NB4 (cell line): ENCODE results near the gene CD70.
"Not testable (repeated sequence)": the region's sequence is repeated elsewhere in the genome, so short reads cannot be mapped to it uniquely, and the experiment has no call there.

Experiments
- DNase-seq: peaks from one replicate; pipeline ENCODE4 v3.0.0; 2010; ENCODE audit warnings: low read depth
- H3K4me3 ChIP-seq: one replicate; pipeline ENCODE4 v1.5.1; 2011; ENCODE audit warnings: mild to moderate bottlenecking, low read depth, low read length, moderate library complexity
- MAX ChIP-seq: IDR thresholded peaks from 2 replicates; pipeline ENCODE4 v1.6.1; 2011; ENCODE audit warnings: low read depth, low read length
- MYC ChIP-seq: IDR thresholded peaks from 2 replicates; pipeline ENCODE4 v1.6.1; 2011; ENCODE audit warnings: low read depth, low read length
- POLR2A ChIP-seq: IDR thresholded peaks from 2 replicates; pipeline ENCODE4 v1.6.1; 2011; ENCODE audit warnings: mild to moderate bottlenecking; ENCODE audit not compliant: insufficient read length; ENCODE audit errors: extremely low read depth
- TF ChIP-seq, protein P1 (sequence below): IDR thresholded peaks from one replicate; pipeline ENCODE4 v1.5.1; 2012; ENCODE audit warnings: low read depth, low read length

Gene CD70

DNA sequence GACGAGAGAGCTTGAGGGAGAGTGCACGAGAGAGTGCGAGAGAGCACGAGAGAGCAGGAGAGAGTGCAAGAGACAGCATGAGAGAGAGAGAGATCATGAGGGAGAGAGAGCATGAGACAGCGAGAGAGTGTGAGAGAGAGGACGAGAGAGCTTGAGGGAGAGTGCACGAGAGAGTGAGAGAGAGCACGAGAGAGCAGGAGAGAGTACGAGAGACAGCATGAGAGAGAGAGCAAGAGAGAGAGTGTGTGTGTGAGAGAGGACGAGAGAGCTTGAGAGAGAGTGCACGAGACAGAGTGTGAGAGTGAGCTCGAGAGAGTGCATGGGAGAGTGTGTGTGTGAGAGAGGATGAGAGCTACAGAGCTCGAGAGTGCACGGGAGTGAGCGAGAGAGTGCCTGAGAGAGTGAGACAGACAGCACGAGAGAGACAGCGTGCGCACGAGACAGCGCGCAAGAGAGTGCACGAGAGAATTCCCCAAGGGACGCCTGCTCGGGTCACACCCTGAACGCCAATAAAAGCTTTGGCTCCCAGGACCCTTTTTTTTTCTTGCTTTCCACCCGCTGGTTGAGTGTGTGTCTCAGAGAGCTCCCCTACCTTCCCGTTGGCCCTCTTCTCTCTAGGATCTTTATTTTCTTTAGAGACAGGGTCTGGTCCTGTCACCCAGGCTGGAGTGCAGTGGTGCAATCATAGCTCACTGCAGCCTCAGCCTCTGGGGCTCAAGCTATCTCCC, 3.7 kb downstream of the CD70 start:
- no peak overlapping the region for H3K4me3 ChIP-seq
- no peak for TF ChIP-seq MAX
- no peak for TF ChIP-seq MYC
- TF ChIP-seq, protein P1, sequence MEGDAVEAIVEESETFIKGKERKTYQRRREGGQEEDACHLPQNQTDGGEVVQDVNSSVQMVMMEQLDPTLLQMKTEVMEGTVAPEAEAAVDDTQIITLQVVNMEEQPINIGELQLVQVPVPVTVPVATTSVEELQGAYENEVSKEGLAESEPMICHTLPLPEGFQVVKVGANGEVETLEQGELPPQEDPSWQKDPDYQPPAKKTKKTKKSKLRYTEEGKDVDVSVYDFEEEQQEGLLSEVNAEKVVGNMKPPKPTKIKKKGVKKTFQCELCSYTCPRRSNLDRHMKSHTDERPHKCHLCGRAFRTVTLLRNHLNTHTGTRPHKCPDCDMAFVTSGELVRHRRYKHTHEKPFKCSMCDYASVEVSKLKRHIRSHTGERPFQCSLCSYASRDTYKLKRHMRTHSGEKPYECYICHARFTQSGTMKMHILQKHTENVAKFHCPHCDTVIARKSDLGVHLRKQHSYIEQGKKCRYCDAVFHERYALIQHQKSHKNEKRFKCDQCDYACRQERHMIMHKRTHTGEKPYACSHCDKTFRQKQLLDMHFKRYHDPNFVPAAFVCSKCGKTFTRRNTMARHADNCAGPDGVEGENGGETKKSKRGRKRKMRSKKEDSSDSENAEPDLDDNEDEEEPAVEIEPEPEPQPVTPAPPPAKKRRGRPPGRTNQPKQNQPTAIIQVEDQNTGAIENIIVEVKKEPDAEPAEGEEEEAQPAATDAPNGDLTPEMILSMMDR, result no peak
- no peak for DNase-seq

GRCh38 chr19:6586726-6587092, 4.2 kb downstream of the CD70 start:
- no peak for TF ChIP-seq POLR2A
- TF ChIP-seq MAX, result no peak
- TF ChIP-seq, protein P1, result no peak
- no peak for TF ChIP-seq MYC
- no peak for DNase-seq
- H3K4me3 ChIP-seq, result no peak overlapping the region

- no peak for DNase-seq
- TF ChIP-seq MAX, result no peak
- no peak for TF ChIP-seq POLR2A
- no peak for TF ChIP-seq MYC
- TF ChIP-seq, protein P1, result no peak
- H3K4me3 ChIP-seq, result no peak overlapping the region
Measured at GRCh38 chr19:6586056-6586455, 4.9 kb downstream of the CD70 start.

GRCh38 chr19:6582515-6583484, 8.2 kb downstream of the CD70 start:
- not testable (repeated sequence) for DNase-seq, H3K4me3 ChIP-seq

- DNase-seq, result peak; percentile 63
- H3K4me3 ChIP-seq, result no peak overlapping the region
- no peak for TF ChIP-seq MYC
- no peak for TF ChIP-seq MAX
- no peak for TF ChIP-seq POLR2A
- TF ChIP-seq, protein P1, result no peak
Measured at GRCh38 chr19:6580313-6580712, 10.6 kb downstream of the CD70 start.

DNA sequence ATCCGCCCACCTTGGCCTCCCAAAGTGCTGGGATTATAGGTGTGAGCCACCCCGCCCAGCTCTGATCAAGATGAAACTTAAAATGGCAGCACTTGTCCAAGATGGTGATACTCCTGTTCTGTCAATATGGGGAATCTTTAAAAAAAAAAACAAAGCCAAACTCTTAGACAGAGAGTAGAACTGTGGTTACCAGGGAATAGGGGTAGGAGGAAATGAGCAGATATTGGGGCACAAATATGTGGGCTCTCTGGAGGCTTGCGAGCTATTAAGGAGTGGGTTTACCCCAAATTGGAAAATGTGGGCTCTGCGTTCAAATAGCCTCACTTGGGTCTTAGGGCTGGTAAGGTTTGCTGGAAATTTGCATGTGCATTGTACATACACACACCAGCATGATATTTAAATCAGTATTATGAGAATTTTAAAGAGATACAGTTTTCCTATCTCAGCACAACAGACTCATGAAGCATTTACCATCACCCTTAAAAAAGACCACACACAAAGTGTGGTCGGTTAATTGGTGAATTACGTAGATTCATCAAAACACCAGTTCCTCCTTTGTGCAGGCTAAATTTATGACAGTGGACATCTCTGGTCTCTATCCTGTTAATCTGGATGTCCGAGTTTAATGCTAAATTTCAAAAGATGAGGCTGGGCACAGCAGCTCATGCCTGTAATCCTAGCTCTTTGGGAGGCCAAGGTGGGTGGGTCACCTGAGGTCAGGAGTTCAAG, 11.3 kb downstream of the CD70 start:
- no peak for TF ChIP-seq MAX
- no peak for TF ChIP-seq MYC
- TF ChIP-seq, protein P1, result no peak

More for the DNA sequence above, 11.3 kb downstream of the CD70 start:
- H3K4me3 ChIP-seq, result no peak overlapping the region
- DNase-seq, result no peak
